SKM-1 treated with dmso at 0.1 percent for 144 hours (cell line): Measurements from ENCODE around the gene GRIK2.

Experiments
- DNase-seq: peaks from one replicate; lab custom pipeline; 2025; ENCODE audit not compliant: unreplicated experiment; lab: John Stamatoyannopoulos, UW

Gene GRIK2

GRCh38 chr6:101776919-101777350 is 383.4 kb downstream of the GRIK2 start:
- DNase-seq: no peak

DNA sequence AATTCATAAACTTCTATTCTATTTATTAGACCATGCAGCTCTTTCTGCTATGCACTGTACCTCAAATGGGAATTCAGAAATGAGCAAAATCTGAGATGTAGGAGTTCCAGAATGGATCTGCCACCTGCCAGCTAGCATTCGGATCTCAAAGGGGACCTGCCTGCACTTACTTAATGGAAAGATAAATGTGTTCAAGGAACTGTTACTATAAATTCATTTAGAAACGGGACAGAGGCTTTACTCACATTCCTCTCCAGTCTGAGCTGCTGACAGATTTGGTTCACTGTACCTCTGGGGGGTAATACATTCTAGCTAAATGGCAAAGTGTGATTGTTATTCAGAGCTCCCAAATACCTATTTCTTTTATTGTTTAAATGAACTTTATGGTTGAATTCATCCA is 384.1 kb downstream of the GRIK2 start:
- no peak for DNase-seq

- DNase-seq: no peak
Observed at GRCh38 chr6:101779051-101779844, 385.7 kb downstream of the GRIK2 start.

DNA sequence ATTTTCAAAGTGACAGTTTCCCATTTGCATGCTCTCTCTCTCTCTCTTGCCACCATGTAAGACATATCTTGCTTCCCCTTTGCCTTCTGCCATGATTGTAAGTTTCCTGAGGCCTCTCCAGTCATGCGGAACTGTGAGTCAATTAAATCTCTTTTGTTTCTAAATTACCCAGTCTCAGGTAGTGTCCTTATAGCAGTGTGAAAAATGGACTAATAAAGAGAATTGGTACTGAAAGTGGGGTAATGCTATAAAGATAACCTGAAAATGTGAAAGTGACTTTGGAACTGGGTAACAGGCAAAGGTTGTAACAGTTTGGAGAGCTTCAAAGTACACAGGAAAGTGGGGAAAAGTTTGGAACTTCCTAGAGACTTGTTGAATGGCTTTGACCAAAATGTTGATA is 389.8 kb downstream of the GRIK2 start:
- no peak for DNase-seq

DNA sequence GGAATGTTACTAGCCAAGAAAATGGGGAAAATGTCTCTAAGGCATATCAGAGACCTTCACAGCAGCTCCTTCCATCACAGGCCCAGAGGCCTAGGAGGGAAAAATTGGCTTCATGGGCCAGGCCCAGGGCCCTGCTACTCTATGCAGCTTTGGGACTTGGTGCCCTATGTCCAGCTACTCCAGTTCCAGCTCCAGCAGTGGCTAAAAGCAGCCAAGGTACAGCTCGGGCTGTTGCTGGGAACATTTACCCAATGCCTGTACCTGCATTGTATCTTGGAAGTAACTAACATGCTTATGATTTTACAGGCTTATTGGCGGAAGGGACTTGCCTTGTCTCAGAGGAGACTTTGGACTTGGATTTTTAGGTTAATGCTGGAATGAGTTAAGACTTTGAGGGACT is 390.6 kb downstream of the GRIK2 start:
- no peak for DNase-seq

DNA sequence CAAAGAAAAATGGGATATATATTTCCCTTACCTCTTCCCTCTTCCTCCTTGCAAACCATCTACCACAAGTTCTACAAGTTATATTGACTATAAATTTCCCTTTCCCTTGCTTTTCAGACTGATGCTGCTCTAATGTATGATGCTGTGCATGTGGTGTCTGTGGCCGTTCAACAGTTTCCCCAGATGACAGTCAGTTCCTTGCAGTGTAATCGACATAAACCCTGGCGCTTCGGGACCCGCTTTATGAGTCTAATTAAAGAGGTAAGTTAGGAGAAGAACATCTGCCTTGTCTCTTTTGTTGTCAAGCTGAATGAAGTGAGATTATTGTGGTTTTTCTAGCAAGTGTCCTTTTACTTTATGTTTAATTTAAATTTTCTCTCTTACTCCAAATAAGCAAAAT is 406.0 kb downstream of the GRIK2 start:
- no peak for DNase-seq

GRCh38 chr6:101800598-101800997 is 407.1 kb downstream of the GRIK2 start:
- no peak for DNase-seq

GRCh38 chr6:101803136-101803535 is 409.6 kb downstream of the GRIK2 start:
- no peak for DNase-seq

DNA sequence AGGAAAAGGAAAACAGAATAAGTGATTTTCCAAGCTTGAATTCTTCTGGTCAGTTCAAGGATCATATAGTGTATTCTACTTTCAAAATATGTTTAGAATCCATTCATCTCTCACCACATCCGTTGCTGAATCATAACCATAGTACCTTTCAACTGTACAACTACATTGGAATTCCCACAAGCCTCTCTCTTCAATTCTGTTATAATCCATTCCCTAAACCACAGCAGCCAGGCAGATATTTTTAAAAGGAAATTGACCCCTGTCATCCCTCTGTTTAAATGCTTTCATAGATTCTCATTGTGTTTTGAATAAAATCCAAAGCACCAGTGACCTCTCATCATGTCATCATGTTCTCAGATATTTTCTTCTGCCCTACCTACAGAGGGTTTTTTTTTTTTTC is 412.7 kb downstream of the GRIK2 start:
- DNase-seq: no peak

DNA sequence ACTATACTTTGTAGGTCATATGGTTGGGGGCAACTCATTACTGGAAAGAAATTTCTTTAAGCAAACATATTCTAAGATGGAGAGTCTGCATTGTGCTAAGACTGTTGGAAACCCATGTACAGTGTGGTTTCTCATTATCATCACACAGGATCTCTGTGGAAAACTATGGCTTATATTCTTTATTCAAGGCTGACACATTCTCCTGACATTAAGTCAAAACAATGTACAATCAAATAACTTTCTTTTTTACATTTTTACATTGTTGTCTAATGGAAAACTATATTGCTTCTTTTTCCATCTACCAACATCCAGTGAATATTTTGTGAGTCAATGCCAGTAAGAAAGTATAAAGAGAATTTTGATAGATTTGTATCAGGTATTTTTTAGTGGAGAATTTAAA is 417.6 kb downstream of the GRIK2 start:
- DNase-seq: no peak

- no peak for DNase-seq
Observed at GRCh38 chr6:101816716-101817115, 423.2 kb downstream of the GRIK2 start.

- no peak for DNase-seq
Observed at GRCh38 chr6:101818051-101818450, 424.5 kb downstream of the GRIK2 start.

DNA sequence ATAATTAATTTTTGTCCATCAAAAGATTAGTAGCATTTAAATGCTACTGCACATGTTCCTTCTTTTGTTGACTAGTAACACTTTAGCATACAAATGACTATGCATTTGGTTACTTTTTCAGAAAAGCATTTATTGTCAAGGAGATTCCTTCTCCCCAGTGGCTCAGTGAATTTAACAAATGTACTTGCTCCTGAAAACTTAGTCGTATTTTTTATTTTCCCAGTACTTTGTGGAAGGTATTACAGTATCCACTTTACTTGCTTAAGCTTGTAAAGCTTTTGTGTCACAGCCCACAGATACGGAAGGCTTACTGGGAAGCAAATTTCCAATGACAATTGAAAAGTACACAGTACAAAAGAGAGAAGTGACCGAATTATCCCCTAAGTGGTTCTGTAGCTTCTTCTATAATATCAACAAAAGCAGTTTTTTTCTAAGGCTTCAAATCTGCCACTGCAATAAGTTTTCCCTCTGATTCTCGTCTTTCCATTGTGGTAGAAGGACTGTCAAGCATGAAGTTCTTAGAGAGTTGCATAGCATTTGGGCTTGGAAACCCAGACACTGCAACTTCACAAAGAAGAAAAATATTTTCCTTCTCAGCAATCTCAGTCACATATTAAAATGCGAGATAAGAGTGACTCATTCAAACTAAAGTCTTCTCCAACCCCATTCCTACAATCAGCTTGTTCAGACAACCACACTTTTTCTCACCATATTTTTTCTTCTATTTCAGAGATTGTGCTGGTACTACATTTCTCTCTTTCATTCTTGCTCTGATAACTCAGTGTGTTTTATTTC is 431.2 kb downstream of the GRIK2 start:
- no peak for DNase-seq

DNA sequence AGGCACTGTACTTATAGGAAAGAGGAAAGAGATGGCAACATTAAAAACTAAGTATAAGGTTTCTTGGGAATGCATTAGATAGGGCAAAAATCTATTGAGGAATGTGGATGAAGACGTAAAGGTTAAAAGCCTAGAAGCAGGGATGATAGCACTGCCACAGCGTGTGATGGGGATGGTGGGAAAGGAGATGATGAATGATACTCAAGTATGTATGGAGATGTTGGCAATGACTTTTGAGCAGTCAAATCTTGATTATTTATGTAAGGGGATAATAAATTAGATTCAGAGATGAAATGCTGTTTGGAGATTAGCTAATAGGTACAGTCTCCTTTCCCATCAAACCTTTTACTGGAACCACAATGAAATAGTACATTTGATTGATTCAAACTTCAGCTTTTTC is 432.8 kb downstream of the GRIK2 start:
- DNase-seq: no peak

DNA sequence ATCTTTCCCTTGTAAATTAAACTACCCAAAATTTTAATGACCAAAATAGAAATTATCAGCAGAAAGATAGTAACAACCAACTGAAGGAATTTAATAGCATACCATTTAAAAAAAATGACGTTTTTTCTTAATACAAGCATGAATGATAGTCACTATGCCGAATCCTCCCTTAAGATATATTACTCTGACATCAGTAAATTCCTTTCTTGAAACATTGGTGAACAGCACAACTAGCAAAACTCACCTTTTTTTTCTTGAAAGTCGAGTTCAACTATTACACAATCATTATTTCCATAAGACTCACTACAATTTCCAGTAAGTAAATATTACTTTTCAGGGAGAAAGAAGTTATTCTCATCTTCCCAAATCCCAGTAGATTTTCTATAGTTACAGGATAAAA is 433.2 kb downstream of the GRIK2 start:
- no peak for DNase-seq

DNA sequence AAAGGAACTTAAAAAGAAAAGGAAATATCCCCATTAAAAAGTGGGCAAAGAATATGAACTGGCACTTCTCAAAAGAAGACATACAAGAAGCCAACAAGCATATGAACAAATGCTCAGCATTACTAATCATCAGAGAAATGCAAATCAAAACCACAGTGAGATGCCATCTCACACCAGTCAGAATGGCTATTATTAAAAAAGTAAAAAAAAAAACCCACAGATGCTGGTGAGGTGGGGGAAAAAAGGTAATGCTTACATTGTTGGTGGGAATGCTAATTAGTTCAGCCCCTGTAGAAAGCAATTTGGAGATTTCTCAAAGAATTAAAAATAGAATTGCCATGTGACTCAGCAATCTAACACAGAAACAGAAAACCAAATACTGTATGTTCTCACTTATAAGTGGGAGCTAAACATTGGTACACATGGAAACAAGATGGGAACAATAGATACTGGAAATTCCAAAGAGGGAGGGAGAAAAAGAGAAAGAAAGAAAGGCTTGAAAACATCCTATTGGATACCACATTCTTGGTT is 437.1 kb downstream of the GRIK2 start:
- no peak for DNase-seq

DNA sequence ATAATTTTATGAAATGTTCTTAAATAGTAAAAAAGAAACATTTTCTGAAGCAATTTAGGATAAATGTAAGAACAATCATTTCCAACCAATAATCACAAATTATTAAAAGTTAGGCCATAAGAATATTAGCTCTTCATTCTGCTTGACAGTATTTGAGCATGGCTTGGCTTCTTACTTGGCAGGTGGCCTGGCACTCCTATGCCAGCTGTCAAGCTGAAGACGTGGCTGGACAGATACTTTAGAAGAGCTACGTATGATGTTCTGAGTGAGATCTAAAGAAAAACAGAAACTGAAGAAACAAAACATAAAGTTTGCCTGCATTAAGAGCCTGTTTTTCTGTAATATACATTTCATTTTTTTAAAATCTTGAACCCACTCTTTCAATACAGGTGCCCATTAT is 438.9 kb downstream of the GRIK2 start:
- DNase-seq: no peak

DNA sequence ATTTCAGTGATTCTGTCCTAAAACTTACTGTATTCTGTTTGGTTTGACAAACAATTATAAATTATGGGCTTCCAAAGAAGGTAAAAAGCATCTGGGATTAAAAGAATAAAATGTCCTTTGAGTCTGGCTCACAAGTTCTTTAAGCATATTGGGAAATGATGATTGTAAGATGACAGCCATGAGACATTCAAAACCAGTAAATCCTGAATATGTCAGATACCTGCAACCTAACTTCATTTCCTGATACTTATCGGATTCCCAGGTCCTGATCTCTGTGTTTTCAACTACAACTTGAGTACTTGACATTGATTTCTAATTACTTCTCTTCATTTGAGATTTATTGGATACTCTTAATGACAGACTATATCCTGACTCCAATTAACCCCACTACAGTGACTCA is 446.6 kb downstream of the GRIK2 start:
- DNase-seq: no peak

GRCh38 chr6:101845172-101845571 is 451.7 kb downstream of the GRIK2 start:
- DNase-seq: no peak

DNA sequence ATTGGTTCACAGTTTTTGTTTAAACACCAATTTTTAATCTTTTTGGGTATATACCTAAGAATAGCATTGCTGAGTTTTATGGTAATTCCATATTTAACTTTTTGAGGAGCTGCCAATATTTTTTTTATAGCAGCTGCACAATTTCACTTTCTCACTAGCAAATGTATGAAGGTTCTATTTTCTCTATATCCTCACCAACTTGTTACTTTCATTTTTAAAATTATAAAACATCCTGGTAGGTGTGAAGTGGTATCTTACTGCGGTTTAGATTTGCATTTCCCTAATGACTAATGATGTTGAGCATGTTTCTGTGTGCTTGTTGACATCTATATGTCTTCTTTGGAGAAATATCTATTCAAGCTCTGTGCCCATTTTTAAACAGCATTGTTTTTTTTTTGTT is 452.1 kb downstream of the GRIK2 start:
- no peak for DNase-seq

DNA sequence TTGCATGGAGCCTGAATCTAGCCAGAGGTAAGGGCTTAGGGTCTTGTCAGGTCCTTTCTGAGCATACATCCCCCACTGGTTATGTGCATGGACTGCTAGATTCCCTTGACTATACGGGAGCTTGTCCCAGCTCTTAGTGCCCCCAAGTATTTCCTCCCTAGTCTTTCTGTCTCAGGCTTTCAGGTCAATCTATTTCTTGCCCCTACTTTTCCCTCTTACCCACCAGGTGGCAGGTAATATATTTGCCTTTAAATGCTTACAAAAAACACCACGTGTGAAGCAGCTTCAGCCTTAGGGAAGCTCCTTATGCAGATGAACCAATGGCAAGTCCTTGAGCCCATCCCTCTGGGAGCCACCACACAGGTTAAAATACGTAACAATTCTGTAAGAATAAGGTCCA is 454.2 kb downstream of the GRIK2 start:
- no peak for DNase-seq

DNA sequence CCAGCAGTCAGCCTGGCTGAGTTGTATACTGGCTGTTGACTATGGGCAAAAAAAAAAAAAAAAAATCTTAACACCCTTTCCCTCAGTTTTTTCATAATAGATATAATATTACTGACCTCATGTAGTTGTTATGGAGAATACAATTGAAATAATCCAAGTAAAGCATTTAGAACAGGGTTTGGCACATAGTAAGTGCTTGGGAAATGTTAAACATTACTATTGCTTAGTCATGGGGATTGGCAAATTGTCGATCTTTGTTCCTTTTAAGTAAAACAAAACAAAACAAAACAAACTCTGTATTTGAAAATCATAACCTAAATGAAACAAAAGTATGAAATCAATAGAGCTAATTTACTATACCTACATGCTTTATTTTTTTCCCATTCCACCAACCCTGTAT is 458.4 kb downstream of the GRIK2 start:
- DNase-seq: no peak
